Fibroblast of peridontal ligament (primary cell): Measurements from ENCODE around the gene RHCG.
"Not testable (repeated sequence)": the region's sequence is repeated elsewhere in the genome, so short reads cannot be mapped to it uniquely, and the experiment has no call there.

ENCODE experiments used
- DNase-seq: peaks from one replicate; pipeline ENCODE4 v3.0.0-alpha.2; 2010; ENCODE audit errors: extremely low read depth

Gene RHCG

GRCh38 chr15:89477411-89478242, 18.8 kb downstream of the RHCG start:
- no peak for DNase-seq

GRCh38 chr15:89475661-89476060, 20.7 kb downstream of the RHCG start:
- no peak for DNase-seq

- DNase-seq = peak; percentile 21
These were observed 23.6 kb downstream of the RHCG start for GRCh38 chr15:89472785-89473256.

- DNase-seq = no peak
These were observed 26.8 kb downstream of the RHCG start for GRCh38 chr15:89469426-89470096.

GRCh38 chr15:89468813-89469212, 27.6 kb downstream of the RHCG start:
- not testable (repeated sequence) for DNase-seq

GRCh38 chr15:89463113-89463512, 33.3 kb downstream of the RHCG start:
- no peak for DNase-seq

GRCh38 chr15:89462198-89462912, 34.0 kb downstream of the RHCG start:
- peak; percentile 44 for DNase-seq

GRCh38 chr15:89461386-89461785, 35.0 kb downstream of the RHCG start:
- no peak for DNase-seq

- no peak for DNase-seq
These were observed 36.3 kb downstream of the RHCG start for GRCh38 chr15:89460048-89460447.

GRCh38 chr15:89459271-89460038, 36.9 kb downstream of the RHCG start:
- DNase-seq = no peak

- DNase-seq = no peak
These were observed 37.9 kb downstream of the RHCG start for GRCh38 chr15:89458440-89458839.

GRCh38 chr15:89457086-89457485, 39.3 kb downstream of the RHCG start:
- peak; percentile 4 for DNase-seq

GRCh38 chr15:89455535-89455934, 40.8 kb downstream of the RHCG start:
- no peak for DNase-seq

- DNase-seq = no peak
These were observed 44.0 kb downstream of the RHCG start for GRCh38 chr15:89452330-89452836.

GRCh38 chr15:89451846-89452245, 44.5 kb downstream of the RHCG start:
- no peak for DNase-seq

GRCh38 chr15:89450076-89451006, 46.0 kb downstream of the RHCG start:
- no peak for DNase-seq

- DNase-seq = no peak
These were observed 47.6 kb downstream of the RHCG start for GRCh38 chr15:89448825-89449224.

GRCh38 chr15:89447676-89448075, 48.7 kb downstream of the RHCG start:
- DNase-seq = no peak

- DNase-seq = no peak
These were observed 50.0 kb downstream of the RHCG start for GRCh38 chr15:89446255-89446891.

GRCh38 chr15:89445518-89445917, 50.9 kb downstream of the RHCG start:
- DNase-seq = no peak
